Measurements from ENCODE around the gene DIPK1C. TPM values are rescaled to one million over a fixed set of nuclear protein-coding genes. Genes with fewer than 3 reads are reported as not detected.

Gene DIPK1C
- total and polyA plus RNA-seq, 2 experiments from 2014 or later: 0.28 to 0.40 TPM

- Histone ChIP-seq H3K4me3 (no peak overlapping the region), H3K9me2 (replicated peaks; ENCODE audit: insufficient read depth) (no peaks in the 10 kb centered on the region), H2AFZ (no peak overlapping the region), H3K27me3 (no peaks in the 10 kb centered on the region), H3K36me3 (replicated peaks; ENCODE audit: insufficient read depth, low read depth) (no peaks in the 10 kb centered on the region), H3K27ac (no peak overlapping the region), H3K9me3 (ENCODE audit: low read depth) (no peaks in the 10 kb centered on the region), H3K4me1 (ENCODE audit: insufficient read depth) (no peaks in the 10 kb centered on the region), H4K20me1 (ENCODE audit: insufficient read depth, poor library complexity, severe bottlenecking) (no peaks in the 10 kb centered on the region), H3K79me2 (no peaks in the 10 kb centered on the region), H3K4me2 (no peak overlapping the region)
- no peak for DNase-seq (ENCODE audit: low spot score)
- no peak for TF ChIP-seq EZH2 (IDR thresholded peaks at IDR 0.05; ENCODE audit: borderline replicate concordance)
- TF ChIP-seq EZH2phosphoT487 (IDR thresholded peaks at IDR 0.05; ENCODE audit: low read depth, severe bottlenecking, unreplicated experiment): no peak
- TF ChIP-seq, protein P1, sequence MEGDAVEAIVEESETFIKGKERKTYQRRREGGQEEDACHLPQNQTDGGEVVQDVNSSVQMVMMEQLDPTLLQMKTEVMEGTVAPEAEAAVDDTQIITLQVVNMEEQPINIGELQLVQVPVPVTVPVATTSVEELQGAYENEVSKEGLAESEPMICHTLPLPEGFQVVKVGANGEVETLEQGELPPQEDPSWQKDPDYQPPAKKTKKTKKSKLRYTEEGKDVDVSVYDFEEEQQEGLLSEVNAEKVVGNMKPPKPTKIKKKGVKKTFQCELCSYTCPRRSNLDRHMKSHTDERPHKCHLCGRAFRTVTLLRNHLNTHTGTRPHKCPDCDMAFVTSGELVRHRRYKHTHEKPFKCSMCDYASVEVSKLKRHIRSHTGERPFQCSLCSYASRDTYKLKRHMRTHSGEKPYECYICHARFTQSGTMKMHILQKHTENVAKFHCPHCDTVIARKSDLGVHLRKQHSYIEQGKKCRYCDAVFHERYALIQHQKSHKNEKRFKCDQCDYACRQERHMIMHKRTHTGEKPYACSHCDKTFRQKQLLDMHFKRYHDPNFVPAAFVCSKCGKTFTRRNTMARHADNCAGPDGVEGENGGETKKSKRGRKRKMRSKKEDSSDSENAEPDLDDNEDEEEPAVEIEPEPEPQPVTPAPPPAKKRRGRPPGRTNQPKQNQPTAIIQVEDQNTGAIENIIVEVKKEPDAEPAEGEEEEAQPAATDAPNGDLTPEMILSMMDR (IDR thresholded peaks at IDR 0.05; ENCODE audit: poor library complexity): no peak
- WGBS (ENCODE audit: low lambda C conversion rate, missing lambda C conversion rate): 42% methylated on average over 7 of the region's 7 CpGs
Measured at GRCh38 chr18:74429096-74429495, 28.0 kb downstream of the DIPK1C start.

GRCh38 chr18:74427442-74428112 is 29.5 kb downstream of the DIPK1C start:
- no peak overlapping the region for H2AFZ ChIP-seq
- no peak overlapping the region for H3K4me3 ChIP-seq
- no peaks in the 10 kb centered on the region for H3K27me3 ChIP-seq
- no peaks in the 10 kb centered on the region for H4K20me1 ChIP-seq (ENCODE audit: insufficient read depth, poor library complexity, severe bottlenecking)
- H3K4me1 ChIP-seq (ENCODE audit: insufficient read depth): no peaks in the 10 kb centered on the region
- no peak for DNase-seq (ENCODE audit: low spot score)
- H3K9me2 ChIP-seq (replicated peaks; ENCODE audit: insufficient read depth): no peaks in the 10 kb centered on the region
- H3K27ac ChIP-seq: no peak overlapping the region
- WGBS (ENCODE audit: low lambda C conversion rate, missing lambda C conversion rate): 96% methylated on average over 24 of the region's 24 CpGs
- no peaks in the 10 kb centered on the region for H3K36me3 ChIP-seq (replicated peaks; ENCODE audit: insufficient read depth, low read depth)
- H3K4me2 ChIP-seq: no peak overlapping the region
- H3K79me2 ChIP-seq: no peaks in the 10 kb centered on the region
- TF ChIP-seq EZH2 (IDR thresholded peaks at IDR 0.05; ENCODE audit: borderline replicate concordance): no peak
- no peaks in the 10 kb centered on the region for H3K9me3 ChIP-seq (ENCODE audit: low read depth)

DNA sequence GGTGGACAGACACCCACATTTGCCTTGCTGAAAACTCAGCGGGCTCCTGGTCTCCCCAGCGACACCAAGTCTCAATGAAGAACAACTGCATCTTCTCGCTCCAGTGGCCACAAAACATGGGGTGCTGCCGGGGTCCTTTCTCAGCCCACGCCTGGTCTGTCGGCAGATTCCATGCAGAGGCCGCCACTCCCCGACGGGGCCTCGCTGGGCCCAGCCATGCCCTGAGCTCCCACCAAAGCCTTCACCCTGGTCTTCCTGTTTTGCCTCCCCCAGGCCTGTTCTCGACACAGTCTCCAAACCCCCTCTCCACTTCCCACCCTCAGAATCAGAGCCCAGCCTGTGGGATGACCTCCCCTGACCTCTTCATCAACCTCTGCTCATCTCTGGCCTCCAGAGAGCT is 31.2 kb downstream of the DIPK1C start:
- no peaks in the 10 kb centered on the region for H3K4me1 ChIP-seq (ENCODE audit: insufficient read depth)
- no peak for DNase-seq (ENCODE audit: low spot score)
- H4K20me1 ChIP-seq (ENCODE audit: insufficient read depth, poor library complexity, severe bottlenecking): no peaks in the 10 kb centered on the region
- H2AFZ ChIP-seq: no peak overlapping the region
- WGBS (ENCODE audit: low lambda C conversion rate, missing lambda C conversion rate): 97% methylated on average over 10 of the region's 11 CpGs
- no peaks in the 10 kb centered on the region for H3K27me3 ChIP-seq
- no peaks in the 10 kb centered on the region for H3K9me2 ChIP-seq (replicated peaks; ENCODE audit: insufficient read depth)
- H3K36me3 ChIP-seq (replicated peaks; ENCODE audit: insufficient read depth, low read depth): no peaks in the 10 kb centered on the region
- no peak overlapping the region for H3K4me3 ChIP-seq
- H3K4me2 ChIP-seq: no peak overlapping the region
- H3K27ac ChIP-seq: no peak overlapping the region
- no peak for TF ChIP-seq EZH2phosphoT487 (IDR thresholded peaks at IDR 0.05; ENCODE audit: low read depth, severe bottlenecking, unreplicated experiment)
- TF ChIP-seq EZH2 (IDR thresholded peaks at IDR 0.05; ENCODE audit: borderline replicate concordance): no peak
- TF ChIP-seq, protein P1 (IDR thresholded peaks at IDR 0.05; ENCODE audit: poor library complexity): no peak
- no peaks in the 10 kb centered on the region for H3K9me3 ChIP-seq (ENCODE audit: low read depth)
- H3K79me2 ChIP-seq: no peaks in the 10 kb centered on the region

- Histone ChIP-seq H3K4me1 (ENCODE audit: insufficient read depth) (no peaks in the 10 kb centered on the region), H3K9me3 (ENCODE audit: low read depth) (no peaks in the 10 kb centered on the region), H3K36me3 (replicated peaks; ENCODE audit: insufficient read depth, low read depth) (no peaks in the 10 kb centered on the region), H3K27ac (no peak overlapping the region), H4K20me1 (ENCODE audit: insufficient read depth, poor library complexity, severe bottlenecking) (no peaks in the 10 kb centered on the region), H3K79me2 (no peaks in the 10 kb centered on the region), H3K4me2 (no peak overlapping the region), H3K4me3 (no peak overlapping the region), H3K27me3 (no peaks in the 10 kb centered on the region), H2AFZ (no peak overlapping the region), H3K9me2 (replicated peaks; ENCODE audit: insufficient read depth) (no peaks in the 10 kb centered on the region)
- WGBS (ENCODE audit: low lambda C conversion rate, missing lambda C conversion rate): 89% methylated on average over 4 of the region's 4 CpGs
- TF ChIP-seq EZH2phosphoT487 (IDR thresholded peaks at IDR 0.05; ENCODE audit: low read depth, severe bottlenecking, unreplicated experiment) (no peak), EZH2 (IDR thresholded peaks at IDR 0.05; ENCODE audit: borderline replicate concordance) (no peak)
- TF ChIP-seq, protein P1 (IDR thresholded peaks at IDR 0.05; ENCODE audit: poor library complexity): no peak
- no peak for DNase-seq (ENCODE audit: low spot score)
Measured at GRCh38 chr18:74425161-74425560, 31.9 kb downstream of the DIPK1C start.

Measured in hepatocyte (in vitro differentiated cells).